SK-N-SH treated with all-trans-retinoic acid at 6 μM for 48 hours (cell line): ENCODE results near the gene GRAP.

Experiments used
- ARNTL ChIP-seq: fragments of 450-650 bp; formaldehyde crosslinking; IDR thresholded peaks from 2 replicates; pipeline ENCODE4 v1.5.0; 2020; ENCODE audit warnings: low read depth, mild to moderate bottlenecking, moderate library complexity, borderline replicate concordance
- CSDC2 ChIP-seq: fragments of 250-450 bp; sonication (Bioruptor Pico); IDR thresholded peaks from 2 replicates; pipeline ENCODE4 v1.5.0; 2020; ENCODE audit warnings: mild to moderate bottlenecking, moderate library complexity
- ESRRG ChIP-seq: fragments of 250-450 bp; sonication (Bioruptor Pico); IDR thresholded peaks from 2 replicates; pipeline ENCODE4 v1.6.1; 2021; ENCODE audit warnings: mild to moderate bottlenecking
- PPARA ChIP-seq: fragments of 250-450 bp; sonication (Bioruptor Pico); IDR thresholded peaks from 2 replicates; pipeline ENCODE4 v1.5.0; 2020; ENCODE audit warnings: mild to moderate bottlenecking, borderline replicate concordance
- SNAI2 ChIP-seq: fragments of 250-450 bp; sonication (Bioruptor Pico); IDR thresholded peaks from 2 replicates; pipeline ENCODE4 v1.5.0; 2020; ENCODE audit warnings: mild to moderate bottlenecking, moderate library complexity
- ZC3H10 ChIP-seq: fragments of 250-450 bp; sonication (Bioruptor Pico); IDR thresholded peaks from 2 replicates; pipeline ENCODE4 v1.5.1; 2021; ENCODE audit warnings: mild to moderate bottlenecking, moderate library complexity
- ZFP3 ChIP-seq: fragments of 250-450 bp; sonication (Bioruptor Pico); IDR thresholded peaks from 2 replicates; pipeline ENCODE4 v1.5.0; 2020; ENCODE audit warnings: mild to moderate bottlenecking, moderate library complexity
- ZNF565 ChIP-seq: fragments of 450-650 bp; formaldehyde crosslinking; conservative IDR thresholded peaks from 2 replicates; pipeline ENCODE4 v1.5.0; 2020; ENCODE audit warnings: low read depth, mild to moderate bottlenecking, moderate library complexity
- ZNF8 ChIP-seq: fragments of 450-650 bp; formaldehyde crosslinking; IDR thresholded peaks from 2 replicates; pipeline ENCODE4 v1.5.0; 2020; ENCODE audit warnings: mild to moderate bottlenecking, moderate library complexity
- TF ChIP-seq, protein P1 (sequence below): fragments of 250-450 bp; sonication (Bioruptor Pico); IDR thresholded peaks from 2 replicates; pipeline ENCODE4 v1.8.0; 2020; ENCODE audit warnings: mild to moderate bottlenecking, moderate library complexity, borderline replicate concordance
- TF ChIP-seq, protein P2 (sequence below): fragments of 250-450 bp; sonication (Bioruptor Pico); IDR thresholded peaks from 2 replicates; pipeline ENCODE4 v1.5.1; 2020; ENCODE audit warnings: low read depth, mild to moderate bottlenecking, moderate library complexity

DNA sequence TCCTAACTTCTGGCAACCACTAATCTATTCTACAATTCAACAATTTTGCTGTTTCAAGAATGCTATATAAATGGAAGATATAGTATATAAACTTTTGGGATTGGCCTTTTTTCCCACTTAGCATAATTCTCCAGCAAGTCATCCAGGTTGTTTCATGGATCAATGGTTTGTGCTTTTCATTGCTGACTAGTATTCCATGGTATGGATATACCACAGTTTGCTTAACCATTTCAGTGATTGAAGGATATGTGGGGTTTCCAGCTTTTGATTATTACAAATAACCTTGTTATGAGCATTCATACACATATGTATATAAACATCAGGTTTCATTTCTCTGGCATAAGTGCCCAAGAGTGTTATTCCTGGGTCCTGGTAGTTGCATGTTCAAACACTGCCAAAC lies 40.1 kb downstream of the GRAP start:
- TF ChIP-seq CSDC2 (CRISPR knock-in tag): no peak
- TF ChIP-seq PPARA (CRISPR knock-in tag): no peak
- no peak for TF ChIP-seq SNAI2 (CRISPR knock-in tag)
- TF ChIP-seq, protein P1, sequence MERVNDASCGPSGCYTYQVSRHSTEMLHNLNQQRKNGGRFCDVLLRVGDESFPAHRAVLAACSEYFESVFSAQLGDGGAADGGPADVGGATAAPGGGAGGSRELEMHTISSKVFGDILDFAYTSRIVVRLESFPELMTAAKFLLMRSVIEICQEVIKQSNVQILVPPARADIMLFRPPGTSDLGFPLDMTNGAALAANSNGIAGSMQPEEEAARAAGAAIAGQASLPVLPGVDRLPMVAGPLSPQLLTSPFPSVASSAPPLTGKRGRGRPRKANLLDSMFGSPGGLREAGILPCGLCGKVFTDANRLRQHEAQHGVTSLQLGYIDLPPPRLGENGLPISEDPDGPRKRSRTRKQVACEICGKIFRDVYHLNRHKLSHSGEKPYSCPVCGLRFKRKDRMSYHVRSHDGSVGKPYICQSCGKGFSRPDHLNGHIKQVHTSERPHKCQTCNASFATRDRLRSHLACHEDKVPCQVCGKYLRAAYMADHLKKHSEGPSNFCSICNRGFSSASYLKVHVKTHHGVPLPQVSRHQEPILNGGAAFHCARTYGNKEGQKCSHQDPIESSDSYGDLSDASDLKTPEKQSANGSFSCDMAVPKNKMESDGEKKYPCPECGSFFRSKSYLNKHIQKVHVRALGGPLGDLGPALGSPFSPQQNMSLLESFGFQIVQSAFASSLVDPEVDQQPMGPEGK (CRISPR knock-in tag): no peak
- no peak for TF ChIP-seq ZNF565
- TF ChIP-seq ESRRG (CRISPR knock-in tag): no peak
- TF ChIP-seq, protein P2, sequence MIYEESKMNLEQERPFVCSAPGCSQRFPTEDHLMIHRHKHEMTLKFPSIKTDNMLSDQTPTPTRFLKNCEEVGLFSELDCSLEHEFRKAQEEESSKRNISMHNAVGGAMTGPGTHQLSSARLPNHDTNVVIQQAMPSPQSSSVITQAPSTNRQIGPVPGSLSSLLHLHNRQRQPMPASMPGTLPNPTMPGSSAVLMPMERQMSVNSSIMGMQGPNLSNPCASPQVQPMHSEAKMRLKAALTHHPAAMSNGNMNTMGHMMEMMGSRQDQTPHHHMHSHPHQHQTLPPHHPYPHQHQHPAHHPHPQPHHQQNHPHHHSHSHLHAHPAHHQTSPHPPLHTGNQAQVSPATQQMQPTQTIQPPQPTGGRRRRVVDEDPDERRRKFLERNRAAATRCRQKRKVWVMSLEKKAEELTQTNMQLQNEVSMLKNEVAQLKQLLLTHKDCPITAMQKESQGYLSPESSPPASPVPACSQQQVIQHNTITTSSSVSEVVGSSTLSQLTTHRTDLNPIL (CRISPR knock-in tag): no peak
- TF ChIP-seq ZC3H10 (CRISPR knock-in tag): no peak
- peak; percentile 100 for TF ChIP-seq ZNF8 (CRISPR knock-in tag)
- TF ChIP-seq ZFP3: no peak
- TF ChIP-seq ARNTL: no peak
